Measurements from ENCODE around the gene PIP5K1A. TPM values are rescaled to one million over a fixed set of nuclear protein-coding genes. Genes with fewer than 3 reads are reported as not detected.
"Not testable (repeated sequence)": the region's sequence is repeated elsewhere in the genome, so short reads cannot be mapped to it uniquely, and the experiment has no call there.

Gene PIP5K1A
- total RNA-seq, 1 experiment from 2014 or later: 31.2 TPM

DNA sequence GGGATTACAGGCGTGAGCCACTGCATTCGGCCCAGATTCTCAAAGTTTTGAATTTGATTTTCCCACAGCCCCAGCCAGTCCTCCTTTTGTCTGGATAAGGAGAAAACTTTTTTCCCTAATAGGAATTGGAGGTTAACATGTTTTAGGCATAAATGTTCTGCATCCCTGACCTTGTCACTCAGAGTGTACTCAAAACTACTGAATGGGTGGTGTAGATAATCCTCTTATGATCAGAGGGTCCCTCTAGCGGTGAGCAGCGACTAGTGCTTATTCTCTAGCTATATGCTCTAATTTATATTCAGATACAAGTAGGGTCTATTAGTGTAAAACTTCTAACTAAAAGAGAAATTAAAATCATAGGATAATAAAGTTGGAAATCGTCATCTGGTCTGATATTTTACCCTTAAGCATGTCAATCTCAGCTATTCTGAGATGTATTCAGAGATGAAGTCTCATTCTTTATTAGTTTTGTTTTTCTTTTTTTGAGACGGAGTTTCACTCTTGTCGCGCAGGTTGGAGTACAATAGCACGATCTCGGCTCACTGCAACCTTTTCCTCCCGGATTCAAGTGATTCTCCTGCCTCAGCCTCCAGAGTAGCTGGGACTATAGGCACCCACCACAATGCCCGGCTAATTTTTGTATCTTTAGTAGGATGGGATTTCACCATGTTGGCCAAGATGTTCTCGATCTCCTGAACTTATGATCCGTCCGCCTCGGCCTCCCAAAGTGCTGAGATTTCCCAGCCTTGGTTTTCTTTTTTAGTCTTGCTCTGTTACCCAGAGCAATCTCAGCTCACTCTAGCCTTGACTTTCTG lies 53.5 kb downstream of the PIP5K1A start:
- DNase-seq (ENCODE audit: low spot score): peak; percentile 83

DNA sequence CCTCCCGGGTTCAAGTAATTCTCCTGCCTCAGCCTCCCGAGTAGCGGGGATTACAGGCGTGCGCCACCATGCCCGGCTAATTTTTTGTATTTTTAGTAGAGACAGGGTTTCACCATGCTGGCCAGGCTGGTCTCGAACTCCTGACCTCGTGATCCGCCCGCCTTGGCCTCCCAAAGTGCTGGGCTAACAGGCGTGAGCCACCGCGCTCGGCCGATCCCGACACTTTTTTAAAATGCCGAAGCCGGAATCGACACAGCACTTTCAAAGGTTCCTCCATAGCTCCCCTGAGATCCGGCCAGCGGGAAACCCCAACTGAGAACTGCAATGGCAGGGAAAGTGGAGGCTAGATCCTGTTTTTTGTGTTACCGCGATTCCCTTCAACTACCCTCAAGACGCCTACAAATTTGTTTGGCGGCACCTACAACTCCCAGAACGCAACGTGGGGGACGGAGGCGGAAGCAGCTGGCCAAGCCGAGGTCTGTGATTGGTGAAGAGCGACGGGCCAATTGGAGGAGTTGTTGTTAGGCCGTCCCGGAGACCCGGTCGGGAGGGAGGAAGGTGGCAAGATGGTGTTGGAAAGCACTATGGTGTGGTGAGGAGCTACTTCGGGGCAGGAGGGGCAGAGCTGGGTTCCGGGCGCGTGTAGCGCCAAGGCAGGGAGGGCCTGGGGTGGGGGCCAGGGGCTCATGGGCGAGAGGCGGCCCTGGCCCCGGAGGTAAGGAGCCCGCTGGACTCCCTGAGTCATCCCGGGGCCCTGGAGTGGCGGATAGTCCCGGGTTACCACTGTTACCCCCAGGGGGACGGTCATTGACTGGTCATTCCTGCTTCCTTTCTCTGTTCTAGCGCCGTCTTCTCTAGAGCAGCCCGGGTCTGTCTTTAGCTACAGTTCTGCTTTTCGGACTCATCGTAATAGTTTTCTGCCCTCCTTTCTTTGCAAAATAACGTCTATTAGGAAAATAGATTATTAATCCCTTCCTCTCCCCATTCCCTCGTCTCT lies 56.2 kb downstream of the PIP5K1A start, which contains the start of gene PSMD4:
Gene PSMD4 (plus strand): TSS at position 518 of the 997 bp plus-strand sequence. CDS start 49 bp downstream, at position 567.
- DNase-seq (ENCODE audit: low spot score): peak; percentile 98

DNA sequence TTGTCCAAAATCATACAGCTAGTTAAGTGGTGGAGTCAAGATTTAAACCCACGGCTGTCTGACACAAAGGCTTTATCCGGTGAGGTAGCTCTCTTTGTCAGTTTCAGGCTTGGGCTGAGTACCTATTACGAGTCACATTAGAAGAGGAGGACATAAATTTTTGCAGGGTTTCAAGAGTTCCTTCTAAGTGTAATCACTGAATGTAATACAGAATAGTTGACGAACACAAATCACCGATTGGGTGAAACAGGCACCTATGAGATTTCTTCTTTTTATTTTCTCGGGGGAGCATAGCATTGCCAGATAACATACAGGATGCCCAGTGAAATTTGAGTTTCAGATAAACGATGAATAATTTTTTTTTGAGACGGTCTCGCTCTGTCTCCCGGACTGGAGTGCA lies 57.0 kb downstream of the PIP5K1A start:
- DNase-seq (ENCODE audit: low spot score): no peak

DNA sequence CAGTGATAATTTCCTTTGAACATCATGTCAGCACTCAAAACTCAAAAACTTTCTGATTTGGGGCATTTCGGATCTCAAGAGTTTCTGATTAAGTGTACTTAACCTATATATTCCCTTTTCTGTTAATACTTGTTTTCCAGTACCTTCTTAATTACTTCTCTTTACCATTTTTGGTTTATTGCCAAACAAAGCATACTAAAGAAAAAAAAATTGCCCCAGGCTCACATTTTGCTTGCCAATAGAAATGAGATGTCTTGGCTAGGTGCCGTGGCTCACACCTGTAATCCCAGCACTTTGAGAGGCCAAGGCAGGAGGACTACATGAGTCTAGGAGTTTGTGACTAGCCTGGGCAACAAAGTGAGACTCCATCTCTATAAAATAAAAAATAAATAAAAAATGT lies 61.0 kb downstream of the PIP5K1A start:
- no peak for DNase-seq (ENCODE audit: low spot score)

DNA sequence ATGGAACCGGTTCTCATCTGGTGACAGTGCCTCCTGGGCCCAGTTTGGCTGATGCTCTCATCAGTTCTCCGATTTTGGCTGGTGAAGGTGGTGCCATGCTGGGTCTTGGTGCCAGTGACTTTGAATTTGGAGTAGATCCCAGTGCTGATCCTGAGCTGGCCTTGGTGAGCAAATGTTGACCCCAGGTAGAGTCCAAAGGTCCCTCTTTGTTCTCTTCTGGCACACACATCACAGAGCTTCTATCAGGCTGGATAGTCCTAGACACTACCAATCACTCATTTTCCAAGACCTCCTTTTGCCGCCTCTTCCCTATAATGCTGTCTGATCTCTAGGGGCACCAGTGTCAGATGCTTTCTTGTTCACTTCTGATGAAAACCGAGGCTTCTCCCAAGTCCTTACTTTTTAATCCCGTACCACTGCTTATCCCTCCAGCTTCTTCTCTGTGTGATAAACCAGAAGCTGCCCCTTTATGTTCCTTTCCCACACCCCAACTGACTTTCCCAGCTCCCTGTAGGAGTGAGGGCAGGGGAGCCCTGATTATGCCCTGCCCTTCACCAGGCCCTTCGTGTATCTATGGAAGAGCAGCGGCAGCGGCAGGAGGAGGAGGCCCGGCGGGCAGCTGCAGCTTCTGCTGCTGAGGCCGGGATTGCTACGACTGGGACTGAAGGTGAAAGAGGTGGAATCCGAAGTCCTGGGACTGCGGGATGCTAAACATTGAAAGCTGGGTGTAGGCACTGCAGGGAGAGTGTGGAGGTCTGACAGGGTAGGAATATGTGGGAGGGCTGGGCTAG lies 67.3 kb downstream of the PIP5K1A start:
- no peak for DNase-seq (ENCODE audit: low spot score)

DNA sequence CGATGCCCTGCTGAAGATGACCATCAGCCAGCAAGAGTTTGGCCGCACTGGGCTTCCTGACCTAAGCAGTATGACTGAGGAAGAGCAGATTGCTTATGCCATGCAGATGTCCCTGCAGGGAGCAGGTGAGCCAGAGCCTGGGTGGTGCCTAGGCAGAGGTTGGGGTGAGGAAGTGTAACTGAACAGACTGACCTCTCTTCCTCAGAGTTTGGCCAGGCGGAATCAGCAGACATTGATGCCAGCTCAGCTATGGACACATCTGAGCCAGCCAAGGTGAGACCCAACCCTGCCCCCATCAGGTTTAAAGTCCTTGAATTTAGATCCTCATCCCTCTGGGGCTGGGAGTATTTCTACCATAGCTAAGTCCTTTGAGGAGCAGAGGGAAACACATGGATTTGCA lies 68.0 kb downstream of the PIP5K1A start:
- no peak for DNase-seq (ENCODE audit: low spot score)

DNA sequence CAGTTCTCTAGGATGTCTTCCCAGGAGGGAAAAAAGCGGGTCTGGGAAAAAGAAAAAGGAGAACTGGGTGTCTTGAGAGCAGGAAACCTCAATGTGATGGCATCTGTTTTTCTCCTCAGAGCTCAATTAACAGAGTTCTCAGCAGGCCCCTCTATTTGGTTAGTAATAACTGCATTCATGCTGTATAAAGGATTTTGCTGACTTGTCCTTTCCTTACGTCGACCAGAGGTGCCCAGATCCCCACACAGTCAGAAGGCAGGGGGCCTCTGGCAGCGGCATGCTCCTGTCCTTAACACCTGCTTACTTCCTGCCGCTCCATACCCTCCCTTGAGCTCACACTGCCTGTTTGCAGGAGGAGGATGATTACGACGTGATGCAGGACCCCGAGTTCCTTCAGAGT lies 68.5 kb downstream of the PIP5K1A start:
- no peak for DNase-seq (ENCODE audit: low spot score)

DNA sequence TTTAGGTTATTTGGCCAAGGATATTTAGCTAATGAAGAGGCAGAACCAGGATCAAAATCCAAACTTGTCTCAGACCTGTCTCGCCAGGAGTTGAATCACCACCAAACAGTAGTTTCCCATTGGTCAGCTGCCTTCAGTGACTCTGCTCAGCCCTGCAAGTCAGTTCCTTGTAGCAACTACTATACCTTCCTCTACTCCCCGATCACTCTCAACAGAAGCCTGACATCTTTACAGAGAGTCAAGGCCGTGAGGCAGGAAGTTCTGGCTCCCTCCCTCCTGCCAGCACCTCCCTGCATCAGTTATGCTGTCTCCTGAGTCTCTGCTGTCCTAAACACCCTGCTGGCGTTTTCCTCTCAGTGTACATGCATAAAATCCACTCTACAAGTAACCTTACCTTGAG lies 69.4 kb downstream of the PIP5K1A start:
- DNase-seq (ENCODE audit: low spot score): no peak

DNA sequence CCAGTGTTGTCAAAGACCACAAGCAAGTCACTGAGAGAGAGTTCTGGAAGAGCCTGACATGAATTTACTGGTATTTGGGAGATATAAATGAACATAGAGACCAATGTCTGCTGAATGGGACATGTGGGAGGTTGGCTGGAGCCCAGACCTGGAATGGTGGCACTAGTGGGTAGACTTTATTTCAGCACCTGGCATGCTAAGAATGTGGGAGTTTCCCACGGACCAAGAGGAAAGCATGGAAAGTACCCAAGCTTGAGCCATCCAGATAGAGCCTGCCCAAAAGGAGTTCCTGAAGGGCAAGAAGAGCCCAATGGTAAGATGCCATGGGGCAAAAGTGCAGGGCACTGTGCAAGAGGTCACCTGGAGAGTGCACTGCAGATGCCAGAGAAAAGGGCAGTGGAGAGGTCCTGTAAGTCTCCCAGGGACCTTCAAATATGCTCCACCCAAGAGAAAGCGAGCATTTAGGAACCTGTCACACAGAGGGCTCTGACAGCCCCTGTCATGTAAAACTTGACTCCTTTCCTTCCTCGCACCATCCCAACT lies 75.6 kb downstream of the PIP5K1A start:
- no peak for DNase-seq (ENCODE audit: low spot score)

DNA sequence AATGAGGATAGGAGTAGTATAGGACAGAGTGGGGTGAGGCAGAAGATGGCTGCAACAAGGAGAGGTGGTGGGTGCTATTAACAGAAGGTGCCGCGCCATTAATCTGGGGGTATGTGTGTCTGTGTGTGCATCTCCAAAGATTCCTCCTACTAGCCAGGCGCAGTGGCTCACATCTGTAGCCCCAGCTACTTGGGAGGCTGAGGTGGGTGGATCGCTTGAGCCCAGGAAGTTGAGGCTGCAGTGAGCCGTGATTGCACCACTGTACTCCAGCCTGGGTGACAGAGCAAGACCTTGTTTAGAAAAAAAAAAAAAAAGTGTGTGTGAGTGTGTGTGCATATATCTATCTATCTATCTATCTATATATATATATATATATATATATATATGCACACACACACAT lies 77.0 kb downstream of the PIP5K1A start:
- DNase-seq (ENCODE audit: low spot score): not testable (repeated sequence)

DNA sequence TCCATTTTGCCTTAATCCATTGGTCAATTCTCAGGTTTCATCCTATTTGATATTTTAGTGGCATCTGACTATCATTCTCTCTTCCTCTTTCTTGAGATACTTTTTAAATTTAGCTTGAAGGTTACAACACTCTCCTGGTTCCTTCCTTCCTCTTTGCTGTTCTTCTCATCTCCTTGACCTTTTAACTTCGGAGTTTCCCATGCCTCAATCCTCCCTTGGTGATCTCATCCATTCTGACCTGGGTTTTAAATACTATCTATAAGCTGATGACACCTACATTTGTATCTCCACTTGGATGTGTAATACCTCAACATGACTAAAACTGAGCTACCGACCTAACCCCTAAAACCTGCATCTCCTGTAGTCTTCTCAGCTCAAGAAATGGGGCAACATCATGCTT lies 78.9 kb downstream of the PIP5K1A start:
- no peak for DNase-seq (ENCODE audit: low spot score)

DNA sequence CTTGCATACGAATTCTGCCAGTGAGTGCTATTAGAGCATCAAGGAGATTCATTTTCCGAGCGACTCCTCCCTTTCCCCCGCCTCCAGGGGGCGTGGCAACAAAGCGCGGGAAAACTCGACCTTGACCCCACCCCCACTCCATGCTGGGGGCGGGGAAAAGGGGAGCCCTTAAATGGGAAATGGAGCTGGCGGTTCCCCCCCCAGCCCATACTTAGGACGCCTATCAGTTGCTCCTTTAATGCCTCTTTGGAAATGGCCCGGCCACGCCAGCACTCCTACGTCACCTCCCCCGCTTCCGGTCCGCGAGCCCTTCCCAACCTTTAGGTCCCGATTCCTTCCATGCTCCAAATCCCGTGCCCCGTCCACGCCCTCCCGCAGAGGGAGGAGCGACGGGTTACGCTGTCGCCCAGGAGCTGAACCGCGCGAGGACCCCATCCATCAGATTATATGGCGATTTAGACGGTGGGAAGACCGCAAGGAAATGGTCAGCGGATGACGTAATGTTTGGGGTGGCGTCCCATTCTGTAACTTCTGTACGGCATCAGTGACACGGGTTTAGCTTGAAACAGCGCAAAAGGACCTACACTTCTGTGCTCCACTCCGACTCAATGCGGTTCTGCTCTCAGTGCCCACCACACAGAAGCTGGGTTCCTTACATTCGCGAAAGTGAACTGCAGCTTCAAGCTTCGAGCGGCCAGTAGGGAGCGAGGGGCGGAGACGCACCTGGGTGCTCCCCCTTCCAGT lies 83.0 kb downstream of the PIP5K1A start:
- peak; percentile 97 for DNase-seq (ENCODE audit: low spot score)

DNA sequence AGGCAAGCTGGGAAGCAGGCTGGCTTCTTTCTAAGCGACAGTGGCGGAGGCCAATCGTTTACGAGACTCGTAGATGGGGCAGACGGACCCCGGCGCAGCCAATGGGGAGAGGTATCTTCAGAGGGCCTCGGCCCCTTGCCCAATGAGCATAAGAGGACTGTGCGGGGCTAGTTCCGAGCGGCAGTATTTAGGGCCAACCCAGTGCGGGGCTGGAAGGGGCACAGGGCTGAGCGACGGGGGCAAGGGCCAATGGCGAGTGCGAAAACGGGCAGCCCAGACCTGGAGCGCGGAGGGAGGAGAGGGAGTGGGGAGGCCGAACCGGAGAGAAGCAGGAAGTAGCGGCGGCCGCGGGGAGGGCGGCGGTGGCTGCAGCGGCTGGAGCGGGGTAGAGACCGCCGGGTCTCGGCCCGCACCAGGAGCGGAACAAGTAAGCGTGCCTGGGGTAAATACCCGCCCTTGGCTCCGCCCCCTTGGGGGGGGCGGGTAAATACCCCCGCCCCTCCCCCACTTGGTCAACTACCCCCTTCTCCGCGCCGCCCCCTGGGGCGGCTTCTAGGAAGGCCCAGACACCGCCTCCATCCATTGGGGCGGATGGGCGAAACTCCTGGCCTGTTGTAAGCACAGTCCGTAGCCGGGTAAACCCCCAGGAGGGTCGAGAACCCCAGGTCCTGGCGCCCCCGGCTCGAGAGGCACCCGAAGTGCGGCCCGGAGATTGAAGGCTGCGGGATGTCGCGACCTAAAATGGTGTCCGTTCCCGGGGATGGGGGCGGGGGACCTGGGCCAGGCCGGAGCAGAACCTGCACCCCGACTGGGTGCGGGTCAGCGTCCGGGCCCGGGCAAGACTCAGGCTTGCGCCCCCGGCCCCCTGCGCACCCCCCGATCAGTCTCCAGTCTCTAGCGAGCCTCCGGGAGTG lies 83.9 kb downstream of the PIP5K1A start, which contains the start of gene ZNF687:
Gene ZNF687 (plus strand): TSS at position 331 of the 914 bp plus-strand sequence. CDS start 3,993 bp downstream, outside the sequence.
- peak; percentile 99 for DNase-seq (ENCODE audit: low spot score)

DNA sequence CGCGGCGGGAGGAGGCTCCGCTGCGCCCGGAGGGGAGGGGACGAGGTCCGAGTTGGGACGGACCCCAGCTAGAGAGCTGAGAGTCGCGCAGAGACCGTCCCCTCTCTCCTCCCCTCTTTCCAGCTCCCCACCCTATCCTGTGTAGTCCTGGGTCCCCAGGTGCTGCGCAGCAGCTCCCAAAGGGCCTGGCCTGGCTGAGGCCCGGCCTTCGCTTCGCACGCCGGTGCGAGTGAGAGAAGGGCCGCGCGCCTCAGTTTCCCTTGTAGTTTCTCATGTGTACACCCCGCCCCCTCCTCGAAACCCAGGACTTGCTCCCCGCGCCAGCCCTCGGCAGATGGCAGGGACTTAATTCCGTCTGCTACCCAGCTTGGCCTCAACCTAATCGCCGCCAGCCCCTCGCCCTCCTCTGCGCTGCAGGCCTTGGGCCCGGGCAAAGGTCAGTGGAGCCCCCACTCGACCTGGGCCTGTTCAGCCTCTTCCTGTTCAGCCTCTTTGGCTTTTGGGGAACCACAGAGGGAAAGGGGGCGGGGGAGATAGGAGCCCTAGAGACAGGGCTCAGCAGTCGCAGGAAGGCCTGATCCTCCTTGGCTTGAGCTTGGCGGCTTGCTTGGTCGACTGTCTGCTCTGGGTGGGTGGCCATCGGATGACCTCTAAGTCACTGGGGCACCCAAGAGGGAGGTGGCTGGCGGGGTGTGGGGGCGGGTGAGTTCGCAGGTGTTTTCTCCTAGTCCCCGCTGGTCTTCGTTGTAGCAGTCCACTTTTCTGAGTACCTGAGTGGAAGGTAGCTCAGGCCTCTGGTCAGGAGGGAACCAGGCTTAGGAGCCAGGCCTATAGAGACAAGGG lies 84.8 kb downstream of the PIP5K1A start:
- DNase-seq (ENCODE audit: low spot score): peak; percentile 45

DNA sequence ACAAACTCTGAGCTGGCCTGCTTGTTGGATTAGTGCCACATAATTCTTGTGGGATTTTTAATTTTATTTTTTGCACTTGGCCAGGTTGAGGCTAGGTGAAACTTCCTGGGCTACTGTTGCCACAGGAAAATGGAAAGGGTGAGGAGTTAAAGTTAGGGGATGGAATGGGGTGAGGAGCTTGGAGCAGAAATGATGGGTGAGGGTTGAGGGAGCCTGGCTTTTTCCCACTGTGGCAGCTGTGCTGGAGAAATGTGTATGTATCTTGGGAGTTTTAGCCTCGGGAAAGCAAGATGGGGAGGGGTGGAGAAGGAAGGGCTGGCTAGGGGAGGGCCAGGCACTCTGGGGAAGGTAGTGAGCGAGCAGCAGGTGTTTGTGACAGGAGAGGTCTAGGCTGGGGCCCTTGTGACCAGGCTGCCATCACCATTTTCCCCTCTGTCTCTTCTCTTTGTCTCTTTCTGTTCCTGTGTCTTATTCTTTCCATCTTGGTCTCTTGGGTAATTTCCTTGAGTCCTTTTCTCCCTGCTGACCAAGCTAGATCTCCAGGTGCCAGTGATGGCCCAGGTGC lies 85.7 kb downstream of the PIP5K1A start:
- no peak for DNase-seq (ENCODE audit: low spot score)

DNA sequence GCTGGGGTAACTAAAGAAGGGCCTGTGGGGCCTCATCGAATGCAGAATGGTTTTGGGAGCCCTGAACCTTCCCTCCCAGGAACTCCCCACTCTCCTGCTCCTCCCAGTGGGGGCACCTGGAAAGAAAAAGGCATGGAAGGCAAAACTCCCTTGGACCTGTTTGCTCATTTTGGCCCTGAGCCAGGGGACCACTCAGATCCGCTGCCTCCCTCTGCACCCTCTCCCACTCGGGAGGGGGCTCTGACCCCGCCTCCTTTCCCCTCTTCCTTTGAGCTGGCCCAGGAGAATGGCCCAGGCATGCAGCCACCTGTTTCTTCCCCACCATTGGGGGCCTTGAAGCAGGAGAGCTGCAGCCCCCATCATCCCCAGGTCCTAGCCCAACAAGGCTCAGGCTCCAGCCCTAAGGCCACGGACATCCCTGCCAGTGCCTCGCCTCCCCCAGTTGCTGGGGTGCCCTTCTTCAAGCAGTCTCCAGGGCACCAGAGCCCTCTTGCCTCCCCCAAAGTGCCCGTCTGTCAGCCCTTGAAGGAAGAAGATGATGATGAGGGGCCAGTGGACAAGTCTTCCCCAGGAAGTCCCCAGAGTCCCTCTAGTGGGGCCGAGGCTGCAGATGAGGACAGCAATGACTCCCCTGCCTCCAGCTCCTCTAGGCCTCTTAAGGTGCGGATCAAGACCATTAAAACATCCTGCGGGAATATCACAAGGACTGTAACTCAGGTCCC lies 88.4 kb downstream of the PIP5K1A start:
- no peak for DNase-seq (ENCODE audit: low spot score)

DNA sequence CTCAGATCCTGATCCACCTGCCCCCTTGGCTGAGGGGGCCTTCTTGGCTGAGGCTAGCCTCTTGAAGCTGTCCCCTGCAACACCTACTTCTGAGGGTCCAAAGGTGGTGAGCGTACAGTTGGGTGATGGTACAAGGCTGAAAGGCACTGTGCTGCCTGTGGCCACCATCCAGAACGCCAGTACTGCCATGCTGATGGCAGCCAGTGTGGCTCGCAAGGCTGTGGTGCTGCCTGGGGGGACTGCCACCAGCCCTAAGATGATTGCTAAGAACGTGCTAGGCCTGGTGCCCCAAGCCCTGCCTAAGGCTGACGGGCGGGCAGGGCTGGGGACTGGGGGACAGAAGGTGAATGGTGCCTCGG lies 89.0 kb downstream of the PIP5K1A start:
- DNase-seq (ENCODE audit: low spot score): no peak
